Measurements from ENCODE around the gene WDR36.

DNA sequence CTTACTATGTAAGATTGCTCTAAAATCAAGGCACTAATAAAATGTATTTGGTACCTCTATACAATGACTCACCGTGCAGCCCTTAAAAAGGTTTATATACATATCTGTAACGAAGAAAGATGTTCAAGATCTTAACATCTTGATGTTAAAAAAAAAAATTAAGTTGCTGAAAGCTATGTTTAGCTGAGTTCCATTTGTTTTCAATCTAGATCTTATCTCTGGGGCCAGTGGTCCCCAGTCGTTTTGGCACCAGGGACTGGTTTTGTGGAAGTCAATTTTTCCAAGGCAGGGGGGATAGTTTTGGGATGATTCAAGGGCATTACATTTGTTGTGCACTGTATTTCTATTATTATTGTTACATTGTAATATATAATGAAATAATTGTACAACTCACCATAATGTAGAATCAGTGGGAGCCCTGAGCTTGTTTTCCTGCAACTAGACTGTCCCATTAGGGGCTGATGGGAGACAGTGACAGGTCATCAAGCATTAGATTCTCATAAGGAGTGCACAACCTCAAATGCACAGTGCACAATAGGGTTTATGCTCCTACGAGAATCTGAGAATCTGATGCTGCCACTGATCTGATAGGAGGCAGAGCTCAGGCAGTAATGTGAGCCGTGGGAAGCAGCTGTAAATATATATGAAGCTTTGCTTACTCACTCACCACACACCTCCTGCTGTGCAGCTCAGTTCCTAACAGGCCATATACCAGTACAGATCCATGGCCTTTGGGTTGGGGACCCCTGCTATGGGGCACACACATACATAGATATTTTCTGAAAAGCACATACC is 48.2 kb upstream of the WDR36 start:
- TF ChIP-seq, protein P1, sequence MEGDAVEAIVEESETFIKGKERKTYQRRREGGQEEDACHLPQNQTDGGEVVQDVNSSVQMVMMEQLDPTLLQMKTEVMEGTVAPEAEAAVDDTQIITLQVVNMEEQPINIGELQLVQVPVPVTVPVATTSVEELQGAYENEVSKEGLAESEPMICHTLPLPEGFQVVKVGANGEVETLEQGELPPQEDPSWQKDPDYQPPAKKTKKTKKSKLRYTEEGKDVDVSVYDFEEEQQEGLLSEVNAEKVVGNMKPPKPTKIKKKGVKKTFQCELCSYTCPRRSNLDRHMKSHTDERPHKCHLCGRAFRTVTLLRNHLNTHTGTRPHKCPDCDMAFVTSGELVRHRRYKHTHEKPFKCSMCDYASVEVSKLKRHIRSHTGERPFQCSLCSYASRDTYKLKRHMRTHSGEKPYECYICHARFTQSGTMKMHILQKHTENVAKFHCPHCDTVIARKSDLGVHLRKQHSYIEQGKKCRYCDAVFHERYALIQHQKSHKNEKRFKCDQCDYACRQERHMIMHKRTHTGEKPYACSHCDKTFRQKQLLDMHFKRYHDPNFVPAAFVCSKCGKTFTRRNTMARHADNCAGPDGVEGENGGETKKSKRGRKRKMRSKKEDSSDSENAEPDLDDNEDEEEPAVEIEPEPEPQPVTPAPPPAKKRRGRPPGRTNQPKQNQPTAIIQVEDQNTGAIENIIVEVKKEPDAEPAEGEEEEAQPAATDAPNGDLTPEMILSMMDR (IDR thresholded peaks at IDR 0.05): no peak
- TF ChIP-seq POLR2A (IDR thresholded peaks at IDR 0.05): no peak
